Mammary epithelial cell (primary cell): ENCODE data around the gene SFPQ.

Experiments used
- EZH2 ChIP-seq: IDR thresholded peaks from 2 replicates; pipeline ENCODE4 v1.6.1; 2012; ENCODE audit warnings: low read length, inconsistent platforms, borderline replicate concordance
- TF ChIP-seq, protein P1 (sequence below), 2 donors: IDR thresholded peaks in 1 of 2; conservative IDR thresholded peaks in 1 of 2; 2 replicates each; pipeline ENCODE4 v1.5.1; 2011 to 2012; ENCODE audit warnings: inconsistent platforms in 2 of 2, low read length in 2 of 2, mild to moderate bottlenecking in 2 of 2, control low read depth in 1 of 2, low read depth in 1 of 2; ENCODE audit not compliant: insufficient read depth in 1 of 2; ENCODE audit errors: extremely low read depth in 1 of 2

GRCh38 chr1:35226546-35226945, 33.6 kb upstream of the SFPQ start:
- TF ChIP-seq, protein P1, sequence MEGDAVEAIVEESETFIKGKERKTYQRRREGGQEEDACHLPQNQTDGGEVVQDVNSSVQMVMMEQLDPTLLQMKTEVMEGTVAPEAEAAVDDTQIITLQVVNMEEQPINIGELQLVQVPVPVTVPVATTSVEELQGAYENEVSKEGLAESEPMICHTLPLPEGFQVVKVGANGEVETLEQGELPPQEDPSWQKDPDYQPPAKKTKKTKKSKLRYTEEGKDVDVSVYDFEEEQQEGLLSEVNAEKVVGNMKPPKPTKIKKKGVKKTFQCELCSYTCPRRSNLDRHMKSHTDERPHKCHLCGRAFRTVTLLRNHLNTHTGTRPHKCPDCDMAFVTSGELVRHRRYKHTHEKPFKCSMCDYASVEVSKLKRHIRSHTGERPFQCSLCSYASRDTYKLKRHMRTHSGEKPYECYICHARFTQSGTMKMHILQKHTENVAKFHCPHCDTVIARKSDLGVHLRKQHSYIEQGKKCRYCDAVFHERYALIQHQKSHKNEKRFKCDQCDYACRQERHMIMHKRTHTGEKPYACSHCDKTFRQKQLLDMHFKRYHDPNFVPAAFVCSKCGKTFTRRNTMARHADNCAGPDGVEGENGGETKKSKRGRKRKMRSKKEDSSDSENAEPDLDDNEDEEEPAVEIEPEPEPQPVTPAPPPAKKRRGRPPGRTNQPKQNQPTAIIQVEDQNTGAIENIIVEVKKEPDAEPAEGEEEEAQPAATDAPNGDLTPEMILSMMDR (conservative IDR thresholded peaks at IDR 0.05 in 1 of 2, IDR thresholded peaks at IDR 0.05 in 1 of 2; ENCODE audit: extremely low read depth in 1 of 2, insufficient read depth in 1 of 2, low read depth in 1 of 2, low read length in 2 of 2) = no peak
- TF ChIP-seq EZH2 = no peak
